ENCODE measurements around the gene HCFC1R1.

DNA sequence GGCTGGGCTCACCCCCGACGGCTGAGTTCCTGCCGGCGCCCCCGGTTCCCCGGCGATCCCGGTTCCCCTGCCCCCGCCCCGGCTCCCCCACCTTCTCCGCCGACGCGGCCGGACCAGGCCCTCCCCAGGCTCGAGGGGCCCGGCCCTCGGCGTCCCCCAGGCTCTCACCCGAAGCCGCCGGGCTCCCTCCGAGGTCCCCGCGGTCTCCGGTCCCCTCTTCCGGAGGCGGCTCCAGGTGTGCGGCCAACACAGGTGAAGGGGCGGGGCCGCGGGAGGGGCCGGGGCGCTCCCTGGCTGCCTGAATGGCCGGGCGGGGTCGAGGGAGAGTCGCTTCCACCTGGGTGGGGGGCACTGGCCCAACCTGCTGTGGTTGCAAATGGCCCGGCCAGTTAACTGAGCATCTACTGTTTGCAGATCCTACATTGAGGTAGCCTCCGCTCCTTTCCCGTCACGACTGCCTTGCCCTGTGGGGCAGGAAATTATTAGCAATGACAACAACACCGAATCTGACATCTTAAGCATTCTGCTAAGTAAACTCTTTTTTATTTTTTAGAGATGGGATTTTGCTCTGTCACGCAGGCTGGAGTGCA is 13.1 kb upstream of the HCFC1R1 start, which contains the start of gene BICDL2:
- TF ChIP-seq CTCF (conservative IDR thresholded peaks at IDR 0.05; ENCODE audit: low read depth in 2 of 2) (no peak), EZH2phosphoT487 (IDR thresholded peaks at IDR 0.05; ENCODE audit: unreplicated experiment) (no peak), POLR2AphosphoS5 (IDR thresholded peaks at IDR 0.05; ENCODE audit: low read depth) (peak; percentile 87), EZH2 (IDR thresholded peaks at IDR 0.05; ENCODE audit: low read depth, unreplicated experiment) (no peak), CREB1 (CRISPR knock-in tag; IDR thresholded peaks at IDR 0.05; ENCODE audit: low read depth) (no peak), STAT1 (IDR thresholded peaks at IDR 0.05; ENCODE audit: unreplicated experiment) (no peak)
- TF ChIP-seq, protein P1, sequence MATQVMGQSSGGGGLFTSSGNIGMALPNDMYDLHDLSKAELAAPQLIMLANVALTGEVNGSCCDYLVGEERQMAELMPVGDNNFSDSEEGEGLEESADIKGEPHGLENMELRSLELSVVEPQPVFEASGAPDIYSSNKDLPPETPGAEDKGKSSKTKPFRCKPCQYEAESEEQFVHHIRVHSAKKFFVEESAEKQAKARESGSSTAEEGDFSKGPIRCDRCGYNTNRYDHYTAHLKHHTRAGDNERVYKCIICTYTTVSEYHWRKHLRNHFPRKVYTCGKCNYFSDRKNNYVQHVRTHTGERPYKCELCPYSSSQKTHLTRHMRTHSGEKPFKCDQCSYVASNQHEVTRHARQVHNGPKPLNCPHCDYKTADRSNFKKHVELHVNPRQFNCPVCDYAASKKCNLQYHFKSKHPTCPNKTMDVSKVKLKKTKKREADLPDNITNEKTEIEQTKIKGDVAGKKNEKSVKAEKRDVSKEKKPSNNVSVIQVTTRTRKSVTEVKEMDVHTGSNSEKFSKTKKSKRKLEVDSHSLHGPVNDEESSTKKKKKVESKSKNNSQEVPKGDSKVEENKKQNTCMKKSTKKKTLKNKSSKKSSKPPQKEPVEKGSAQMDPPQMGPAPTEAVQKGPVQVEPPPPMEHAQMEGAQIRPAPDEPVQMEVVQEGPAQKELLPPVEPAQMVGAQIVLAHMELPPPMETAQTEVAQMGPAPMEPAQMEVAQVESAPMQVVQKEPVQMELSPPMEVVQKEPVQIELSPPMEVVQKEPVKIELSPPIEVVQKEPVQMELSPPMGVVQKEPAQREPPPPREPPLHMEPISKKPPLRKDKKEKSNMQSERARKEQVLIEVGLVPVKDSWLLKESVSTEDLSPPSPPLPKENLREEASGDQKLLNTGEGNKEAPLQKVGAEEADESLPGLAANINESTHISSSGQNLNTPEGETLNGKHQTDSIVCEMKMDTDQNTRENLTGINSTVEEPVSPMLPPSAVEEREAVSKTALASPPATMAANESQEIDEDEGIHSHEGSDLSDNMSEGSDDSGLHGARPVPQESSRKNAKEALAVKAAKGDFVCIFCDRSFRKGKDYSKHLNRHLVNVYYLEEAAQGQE (IDR thresholded peaks at IDR 0.05; ENCODE audit: unreplicated experiment) = no peak

All from GM23338 (cell line).